Lower leg skin (tissue), 3 donors: ENCODE results near the gene BTBD16.

Experiments
- CTCF ChIP-seq, 3 donors: fragments of 450-650 bp; IDR thresholded peaks; one replicate each; pipeline ENCODE4 v1.5.1; 2016; ENCODE audit warnings: antibody characterized with exemption in 3 of 3, mild to moderate bottlenecking in 3 of 3, moderate library complexity in 2 of 3
- POLR2A ChIP-seq, 2 donors: fragments of 450-650 bp; IDR thresholded peaks; one replicate each; pipeline ENCODE4 v1.6.1; 2016 to 2017; ENCODE audit warnings: antibody characterized with exemption in 2 of 2, mild to moderate bottlenecking in 1 of 2, moderate library complexity in 1 of 2

GRCh38 chr10:122338609-122339441, 67.7 kb downstream of the BTBD16 start:
- no peak for TF ChIP-seq CTCF (IDR thresholded peaks at IDR 0.05)
- TF ChIP-seq POLR2A (IDR thresholded peaks at IDR 0.05): no peak
